Heart left ventricle (tissue), 16 donors: Measurements from ENCODE around the gene SPIRE1. TPM values are rescaled to one million over a fixed set of nuclear protein-coding genes. Genes with fewer than 3 reads are reported as not detected.

ENCODE experiments used
- ATAC-seq, 4 donors: fragments of 200-7000 bp; cut with Tn5 transposase; one replicate each; pipeline ENCODE4 v1.9.1; 2020 to 2022; ENCODE audit warnings: moderate library complexity in 4 of 4, mild to moderate bottlenecking in 3 of 4, moderate number of reproducible peaks in 1 of 4
- DNase-seq, 5 donors: peaks; one replicate each; pipeline ENCODE4 v3.0.0-alpha.2; 2020
- H3K27ac ChIP-seq, 12 donors: fragments of 200-600 bp; sonication (generic) in 4 of 12; one replicate each; pipeline versions ENCODE4 v1.5.0 to v1.8.0; 2016 to 2022; ENCODE audit warnings: mild to moderate bottlenecking in 2 of 12
- H3K27me3 ChIP-seq, 9 donors: fragments of 200-600 bp; sonication (generic) in 2 of 9; one replicate each; pipeline versions ENCODE4 v1.5.1 to v1.8.0; 2016 to 2022; ENCODE audit warnings: mild to moderate bottlenecking in 3 of 9
- H3K36me3 ChIP-seq, 9 donors: fragments of 200-600 bp; sonication (generic) in 2 of 9; one replicate each; pipeline versions ENCODE4 v1.5.0 to v1.8.0; 2018 to 2022; ENCODE audit warnings: mild to moderate bottlenecking in 2 of 9
- H3K4me1 ChIP-seq, 12 donors: fragments of 200-600 bp; sonication (generic) in 4 of 12; one replicate each; pipeline versions ENCODE4 v1.5.0 to v1.8.0; 2016 to 2022; ENCODE audit warnings: mild to moderate bottlenecking in 3 of 12
- H3K4me3 ChIP-seq, 12 donors: fragments of 200-600 bp; sonication (generic) in 4 of 12; one replicate each; pipeline versions ENCODE4 v1.5.0 to v1.8.0; 2017 to 2022; ENCODE audit warnings: mild to moderate bottlenecking in 9 of 12, moderate library complexity in 4 of 12
- H3K9me3 ChIP-seq, 12 donors: fragments of 200-600 bp; sonication (generic) in 4 of 12; one replicate each; pipeline versions ENCODE4 v1.5.0 to v1.8.0; 2016 to 2022; ENCODE audit warnings: mild to moderate bottlenecking in 1 of 12
- POLR2A ChIP-seq, 2 donors: fragments of 450-650 bp; IDR thresholded peaks; one replicate each; pipeline ENCODE4 v1.6.1; 2017; ENCODE audit warnings: antibody characterized with exemption in 2 of 2, mild to moderate bottlenecking in 2 of 2, moderate library complexity in 2 of 2
- whole genome bisulfite sequencing, 4 donors: extraction: QIAGEN DNeasy Blood & Tissue Kit in 2 of 4; methylation state at CpG; one replicate each; pipeline versions ENCODE4 v1.1.5 to v1.1.7; 2013 to 2018; 5-methylcytosine and 5-hydroxymethylcytosine counted together
- intact Hi-C, 10 donors: fragments of 100-400 bp; cut with DNase I; formaldehyde crosslinking; loops; one replicate each; pipeline versions ENCODE4 v1.11.1 to v1.14.2; 2022
- polyA plus RNA-seq, 2 donors: library from polyadenylated mRNA; stranded (reverse); fragments of 200-250 nt; gene quantifications; one replicate each; pipeline ENCODE4 v1.2.3, GENCODE V29; 2013
- total RNA-seq, 9 donors: library from RNA; depleted of rRNA in 2 of 9; stranded (reverse); fragments of >200 nt in 2 of 9; fragmentation: NEBNext Ultra II Directional in 3 of 9; extraction: Animal tissue kit (Norgen Biotek cat#: 25700) in 3 of 9; gene quantifications; one replicate each; pipeline versions ENCODE4 v1.1.0 to v1.2.4, GENCODE V29; 2016 to 2023
- TF ChIP-seq, protein P1 (sequence below), 12 donors: fragments of 200-600 bp; sonication (generic) in 4 of 12; IDR thresholded peaks; one replicate each; pipeline versions ENCODE4 v1.5.0 to v1.8.0; 2018 to 2022; ENCODE audit warnings: antibody characterized with exemption in 12 of 12, mild to moderate bottlenecking in 5 of 12
- donor health status: ischemic (EF 13 %, LVEDD 7.1; RV severe dilation, severe dysfunction).
- donor health status: healthy with polysubstance abuse.
- donor health status: DM: no; HTN: yes; CAD: no.
- donor health status: DM: no; HTN: no; CAD: no.
- donor health status: ischemic (EF 25% LVEDD 6.9; RV normal size, moderate dysfunction).
- donor health status: ischemic (EF 25% LVEDD 5.7; RV mildly dilated, moderate dysfunction).
- donor health status: healthy.
- donor health status: DM: yes; HTN: yes; CAD: no.
- donor health status: ischemic (EF 35%, LVEDD 5.7; RV mildly dilated, moderate dysfunction).
- donor health status: nonischemic (EF 11% LVEDD 7.7; RV severe dilation, severe dysfunction).
- donor health status: DM: yes; HTN: yes; CAD: no.
- donor health status: PGD.
- donor health status: ischemic (EF 29% LVEDD 5.4; RV normal size, mild dysfunction).
- donor health status: nonischemic (EF 23%, LVEDD 6.1; RV moderate dilation, normal function).

Gene SPIRE1
- total and polyA plus RNA-seq, 11 donors: 8.3 to 67.6 (median 47.8) TPM

DNA sequence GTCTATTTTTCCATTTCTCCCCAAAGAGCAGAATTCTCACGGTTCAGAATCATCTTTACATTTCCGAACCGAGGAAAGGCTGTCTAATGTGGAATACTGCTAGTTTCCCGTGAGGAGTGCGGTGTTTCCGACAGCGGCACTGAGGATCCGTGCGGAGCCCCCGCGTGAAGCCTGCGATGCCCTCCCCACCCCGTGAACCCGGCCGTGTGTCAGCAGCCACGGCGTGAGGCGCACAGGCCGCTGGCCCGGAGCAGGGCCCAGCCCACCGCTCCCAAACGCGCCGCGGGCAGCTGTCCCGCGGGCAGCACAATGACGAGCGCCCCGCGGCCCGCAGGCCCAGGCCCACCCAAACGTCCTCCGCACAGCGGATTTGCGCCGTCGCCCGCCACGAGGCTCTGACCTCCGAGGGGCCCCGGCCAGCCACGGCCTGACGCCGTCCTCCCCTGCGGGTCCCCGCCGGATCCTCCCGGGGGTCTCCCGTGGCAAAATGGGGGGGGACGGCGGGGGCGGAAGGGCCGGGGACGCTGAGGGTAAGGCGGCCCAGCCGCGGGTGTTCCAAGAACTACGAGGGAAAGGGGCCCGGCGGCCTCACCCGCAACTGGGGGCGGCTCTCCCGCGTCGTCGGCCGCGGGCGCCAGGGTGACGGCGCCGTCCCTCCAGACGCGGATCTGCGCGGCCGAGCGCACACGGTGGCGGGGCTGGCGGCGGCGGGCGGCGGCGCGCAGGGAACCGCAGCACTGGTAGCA is 796 bp downstream of the SPIRE1 start:
- TF ChIP-seq POLR2A (IDR thresholded peaks at IDR 0.05): peak in 1 of 2 donors; percentile 32
- TF ChIP-seq, protein P1, sequence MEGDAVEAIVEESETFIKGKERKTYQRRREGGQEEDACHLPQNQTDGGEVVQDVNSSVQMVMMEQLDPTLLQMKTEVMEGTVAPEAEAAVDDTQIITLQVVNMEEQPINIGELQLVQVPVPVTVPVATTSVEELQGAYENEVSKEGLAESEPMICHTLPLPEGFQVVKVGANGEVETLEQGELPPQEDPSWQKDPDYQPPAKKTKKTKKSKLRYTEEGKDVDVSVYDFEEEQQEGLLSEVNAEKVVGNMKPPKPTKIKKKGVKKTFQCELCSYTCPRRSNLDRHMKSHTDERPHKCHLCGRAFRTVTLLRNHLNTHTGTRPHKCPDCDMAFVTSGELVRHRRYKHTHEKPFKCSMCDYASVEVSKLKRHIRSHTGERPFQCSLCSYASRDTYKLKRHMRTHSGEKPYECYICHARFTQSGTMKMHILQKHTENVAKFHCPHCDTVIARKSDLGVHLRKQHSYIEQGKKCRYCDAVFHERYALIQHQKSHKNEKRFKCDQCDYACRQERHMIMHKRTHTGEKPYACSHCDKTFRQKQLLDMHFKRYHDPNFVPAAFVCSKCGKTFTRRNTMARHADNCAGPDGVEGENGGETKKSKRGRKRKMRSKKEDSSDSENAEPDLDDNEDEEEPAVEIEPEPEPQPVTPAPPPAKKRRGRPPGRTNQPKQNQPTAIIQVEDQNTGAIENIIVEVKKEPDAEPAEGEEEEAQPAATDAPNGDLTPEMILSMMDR (IDR thresholded peaks at IDR 0.05): peak in 2 of 12 donors; percentile 4 to 11
- intact Hi-C loops: loop anchor here in 7 of 10 donors (2.0 to 10.0 kb wide), 9 partner anchors 105 to 352 kb away; partner anchors contain the start of genes PRELID3A (in 3 of the 7), AFG3L2 (in 2 of the 7) and TUBB6 (in 1 of the 7)

GRCh38 chr18:12656605-12656937 is 1.3 kb downstream of the SPIRE1 start:
- intact Hi-C loops: loop anchor here in 7 of 10 donors (2.0 to 10.0 kb wide), 9 partner anchors 104 to 352 kb away; partner anchors contain the start of genes PRELID3A (in 3 of the 7), AFG3L2 (in 2 of the 7) and TUBB6 (in 1 of the 7)
- H3K36me3 ChIP-seq: peaks cover 0 to 3% (median 0%) of the 10 kb centered on the region in 9 donors
- peaks cover 0 to 39% (median 25%) of the 10 kb centered on the region in 12 donors for H3K4me1 ChIP-seq
- H3K9me3 ChIP-seq: no peaks in the 10 kb centered on the region
- TF ChIP-seq, protein P1 (IDR thresholded peaks at IDR 0.05): no peak
- TF ChIP-seq POLR2A (IDR thresholded peaks at IDR 0.05): no peak
- DNase-seq (no peak), ATAC-seq (no peak)
- no peaks in the 10 kb centered on the region for H3K27me3 ChIP-seq
- peak overlapping the region; percentile 61 to 95 (median 80) for H3K4me3 ChIP-seq
- H3K27ac ChIP-seq: peak overlapping the region; percentile 52 to 99 (median 96)
- WGBS, 4 donors: 4 to 6% (median 4%) methylated on average over 3 of the region's 3 CpGs

More for the DNA sequence above, 796 bp downstream of the SPIRE1 start:
- Histone ChIP-seq H3K27ac (peak overlapping the region; percentile 52 to 99 (median 96)), H3K27me3 (no peaks in the 10 kb centered on the region), H3K4me3 (peak overlapping the region; percentile 61 to 95 (median 80)), H3K4me1 (peaks cover 0 to 39% (median 22%) of the 10 kb centered on the region in 12 donors), H3K9me3 (no peaks in the 10 kb centered on the region), H3K36me3 (peaks cover 0 to 3% (median 0%) of the 10 kb centered on the region in 9 donors)
- ATAC-seq: peak in 3 of 4 donors; percentile 58 to 76 (median 74)
- DNase-seq: peak; percentile 48 to 72 (median 60)
- 0 to 1% (median 1%) methylated on average over 42 to 89 of the region's 89 CpGs for WGBS, 4 donors

DNA sequence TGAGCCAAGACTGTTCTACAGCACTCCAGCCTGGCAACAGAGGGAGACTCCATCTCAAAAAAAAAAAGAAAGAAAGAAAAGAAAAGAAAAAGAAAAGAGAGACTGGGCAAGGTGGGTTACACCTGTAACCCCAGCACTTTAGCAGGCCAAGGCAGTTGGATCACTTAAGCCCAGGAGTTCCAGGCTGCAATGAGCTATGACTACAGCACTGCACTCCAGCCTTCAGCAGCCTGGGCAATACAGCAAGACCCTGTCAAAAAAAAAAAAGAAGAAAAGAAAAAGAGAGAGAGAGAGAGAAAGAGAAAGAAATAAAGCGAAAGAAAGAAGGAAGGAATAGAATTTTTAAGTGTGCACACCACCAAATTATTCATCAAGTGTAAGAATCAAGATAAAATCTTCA is 2.9 kb downstream of the SPIRE1 start:
- H3K36me3 ChIP-seq: no peaks in the 10 kb centered on the region
- no peak for DNase-seq
- H3K27ac ChIP-seq: no peak overlapping the region
- TF ChIP-seq, protein P1 (IDR thresholded peaks at IDR 0.05): no peak
- TF ChIP-seq POLR2A (IDR thresholded peaks at IDR 0.05): no peak
- intact Hi-C loops: loop anchor here in 7 of 10 donors (5.0 to 10.0 kb wide), 8 partner anchors 103 to 350 kb away; partner anchors contain the start of genes PRELID3A (in 3 of the 7), AFG3L2 (in 2 of the 7) and TUBB6 (in 1 of the 7)
- no peak for ATAC-seq
- H3K9me3 ChIP-seq: no peaks in the 10 kb centered on the region
- WGBS, 4 donors: 95 to 100% (median 98%) methylated on average over 1 of the region's 1 CpG
- peaks cover 0 to 42% (median 27%) of the 10 kb centered on the region in 12 donors for H3K4me1 ChIP-seq
- no peaks in the 10 kb centered on the region for H3K27me3 ChIP-seq
- no peak overlapping the region for H3K4me3 ChIP-seq

DNA sequence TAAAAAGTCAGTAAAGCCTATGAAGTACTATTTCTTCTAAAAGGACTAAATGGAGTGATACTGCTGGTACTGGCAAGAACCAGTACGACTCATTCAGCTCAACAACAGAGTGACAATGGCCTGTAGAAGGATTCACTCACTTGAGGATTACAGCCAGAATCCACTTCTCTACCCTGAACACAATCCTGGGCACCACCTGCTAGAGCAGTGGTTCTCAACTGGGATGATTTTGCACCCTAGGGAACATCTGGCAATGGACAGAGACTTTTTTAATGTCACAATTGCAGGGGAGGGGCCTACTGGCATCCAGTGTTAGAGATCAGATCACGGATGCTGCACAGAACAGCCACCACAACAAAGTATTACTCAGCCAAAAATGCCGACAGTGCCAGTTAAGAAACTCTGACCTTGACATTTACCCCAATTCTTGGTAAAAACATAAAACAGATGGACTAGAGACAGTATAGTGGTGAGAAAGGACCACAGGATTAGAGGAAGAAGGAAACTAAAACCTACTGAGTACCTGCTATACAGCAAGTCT is 5.0 kb downstream of the SPIRE1 start:
- no peak for DNase-seq

More for the DNA sequence above, 5.0 kb downstream of the SPIRE1 start:
- Histone ChIP-seq H3K27me3 (no peaks in the 10 kb centered on the region), H3K27ac (peak overlapping the region in 9 of 12 donors; percentile 2 to 71 (median 32)), H3K9me3 (no peaks in the 10 kb centered on the region), H3K4me3 (no peak overlapping the region), H3K36me3 (peaks cover 0 to 4% (median 0%) of the 10 kb centered on the region in 9 donors), H3K4me1 (peaks cover 0 to 44% (median 26%) of the 10 kb centered on the region in 12 donors)
- WGBS, 4 donors: 39 to 58% (median 51%) methylated on average over 3 of the region's 3 CpGs
- TF ChIP-seq, protein P1 (IDR thresholded peaks at IDR 0.05): no peak
- TF ChIP-seq POLR2A (IDR thresholded peaks at IDR 0.05): no peak
- intact Hi-C loops: loop anchor here in 5 of 10 donors (10.0 kb wide), 4 partner anchors 108 to 348 kb away; partner anchors contain the start of gene TUBB6 (in 1 of the 5)
- peak in 1 of 4 donors; percentile 19 for ATAC-seq
